Measurements from ENCODE around the gene LDAH.
"Not testable (repeated sequence)": the region's sequence is repeated elsewhere in the genome, so short reads cannot be mapped to it uniquely, and the experiment has no call there.

LDAH gene
- total RNA-seq = 18.9 to 28.8 (median 24.1) reads per million in 4 experiments

DNA sequence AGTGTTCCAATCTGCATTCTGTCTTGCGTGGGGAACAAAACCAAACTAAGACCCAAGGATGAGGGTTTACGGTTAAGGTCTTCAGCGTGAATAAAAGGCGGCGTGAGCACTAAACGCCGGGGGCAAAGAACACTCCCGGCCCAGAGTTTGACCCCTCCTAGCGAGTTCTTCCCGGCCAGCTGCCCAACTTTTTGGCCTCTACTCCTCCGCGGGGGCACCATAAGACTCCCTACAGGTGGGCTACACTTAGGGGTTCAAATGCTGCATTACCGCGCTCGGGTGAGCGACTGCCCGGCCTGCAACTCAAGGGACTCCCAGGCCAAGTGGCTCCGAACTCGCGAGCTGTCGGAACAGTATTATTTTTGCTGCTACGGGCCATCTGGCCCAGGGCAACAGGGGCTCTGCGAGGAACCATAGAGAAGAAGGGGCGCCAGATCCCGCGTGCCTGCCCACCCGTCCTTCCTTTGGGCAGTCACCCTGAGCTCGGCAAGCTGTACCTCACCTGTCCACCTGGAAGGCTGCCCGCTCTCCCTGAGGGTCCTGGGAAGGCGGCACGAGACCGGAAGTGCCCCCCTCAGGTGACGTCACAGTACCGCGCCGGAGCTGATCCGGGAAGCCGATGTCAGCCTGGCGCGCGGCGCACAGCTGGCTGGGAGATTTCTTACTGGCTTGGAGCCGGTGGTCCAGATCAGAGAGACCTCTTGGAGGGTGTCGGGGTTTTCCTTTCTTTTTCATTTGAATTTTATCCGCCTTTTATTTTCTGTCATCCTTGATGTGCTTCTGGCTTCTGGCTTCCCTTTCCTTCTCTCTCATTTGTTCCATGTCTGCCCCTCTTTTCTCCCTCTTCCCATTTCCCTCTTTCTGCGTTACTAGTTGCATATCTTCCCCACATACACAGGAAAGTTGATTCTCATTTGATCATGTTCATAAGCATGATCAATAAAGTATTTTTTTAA is at the start of gene LDAH:
LDAH (minus strand) TSS at position 567 of the 956 bp plus-strand sequence. CDS start 21,638 bp downstream, outside the sequence.
- DNase-seq = peak; percentile 72

DNA sequence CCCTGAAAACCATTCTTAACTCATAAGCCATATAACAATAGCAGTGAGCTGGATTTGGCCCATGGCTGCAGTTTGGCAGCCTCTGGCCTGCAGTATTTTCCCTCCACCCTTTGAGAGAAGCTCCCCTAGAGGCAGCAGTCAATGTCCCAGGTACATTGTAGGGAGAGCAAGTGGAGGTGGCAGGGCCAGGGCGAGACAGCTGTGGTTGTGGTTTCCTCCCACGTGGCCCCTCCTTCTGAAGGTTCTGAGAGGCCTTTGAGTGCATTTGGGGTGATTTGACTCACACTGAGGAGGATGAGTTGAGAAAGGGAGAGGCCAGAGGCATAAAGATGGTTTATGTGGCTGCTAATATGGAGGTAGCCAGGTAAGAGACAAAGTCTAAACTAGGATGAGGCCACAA is 45.5 kb upstream of the LDAH start:
- DNase-seq = no peak

DNA sequence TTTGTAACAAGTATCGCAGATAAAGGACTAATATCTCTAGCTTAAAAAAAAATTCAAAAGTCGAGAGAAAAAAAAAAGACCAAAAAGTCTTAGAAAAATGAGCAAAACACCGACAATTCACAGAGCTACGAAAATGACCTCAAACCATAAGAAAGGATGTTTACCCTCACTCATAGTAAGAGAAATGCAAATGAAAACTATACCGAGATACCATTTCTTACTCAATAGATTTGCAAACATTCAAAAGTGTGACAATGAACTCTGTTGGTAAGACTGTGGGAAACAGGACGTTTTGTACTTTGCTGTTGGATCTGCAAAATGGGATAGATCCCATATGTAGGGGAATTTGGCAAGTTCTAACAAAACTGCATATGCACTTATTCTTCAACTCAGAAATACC is 39.9 kb upstream of the LDAH start:
- no peak for DNase-seq

DNA sequence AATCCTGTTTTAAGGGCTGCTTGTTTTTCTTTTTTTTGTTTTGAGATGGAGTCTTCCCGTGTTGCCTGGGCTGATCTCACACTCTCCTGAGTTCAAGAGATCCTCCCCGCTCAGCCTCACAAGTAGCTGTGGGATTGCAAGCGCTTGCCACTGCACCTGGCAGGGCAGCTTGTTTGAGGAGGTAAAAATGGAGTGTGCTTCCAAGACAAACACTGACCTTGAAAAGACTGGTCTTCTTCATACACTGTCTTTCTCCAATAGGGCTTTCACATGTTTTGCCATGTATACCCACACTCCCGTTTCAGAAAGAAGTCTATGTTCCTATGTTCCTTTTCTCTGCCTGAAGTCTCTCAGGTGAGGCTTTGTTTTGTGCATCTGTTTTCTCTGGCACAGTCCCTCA is 32.6 kb upstream of the LDAH start:
- no peak for DNase-seq

DNA sequence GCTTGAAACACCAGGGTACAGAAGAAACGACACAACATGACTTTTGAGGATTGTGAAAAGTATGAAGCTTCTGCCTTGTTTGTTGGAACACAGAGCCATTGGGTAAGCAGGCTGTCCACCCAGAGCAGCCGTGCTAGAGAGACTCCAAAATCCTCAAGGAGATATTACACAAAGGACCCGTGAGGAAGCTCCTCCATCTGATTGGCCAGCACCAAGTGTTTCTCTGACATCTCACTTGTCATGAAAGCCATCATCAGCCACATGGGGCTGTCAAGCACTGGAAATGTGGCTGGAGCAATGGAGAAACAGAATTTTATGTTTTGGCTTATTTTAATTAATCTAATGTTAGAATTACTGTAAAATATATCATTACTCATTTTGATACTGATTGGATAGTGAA is 29.8 kb upstream of the LDAH start:
- no peak for DNase-seq

DNA sequence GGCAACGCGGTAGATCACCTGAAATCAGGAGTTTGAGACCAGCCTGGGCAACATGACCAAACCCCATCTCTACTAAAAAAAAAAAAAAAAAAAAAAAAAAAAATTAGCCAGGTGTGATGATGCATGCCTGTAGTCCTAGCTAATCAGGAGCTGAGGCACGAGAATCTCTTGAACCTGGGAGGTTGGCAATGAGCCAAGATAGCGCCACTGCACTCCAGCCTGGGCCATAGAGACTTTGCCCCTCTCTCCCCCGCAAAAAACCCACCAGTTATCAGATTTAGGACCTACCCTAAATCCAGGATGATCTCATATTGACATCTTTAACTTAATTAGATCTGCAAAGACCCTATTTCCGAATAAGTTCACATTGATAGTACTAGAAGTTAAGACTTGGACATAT is 29.2 kb upstream of the LDAH start:
- no peak for DNase-seq

DNA sequence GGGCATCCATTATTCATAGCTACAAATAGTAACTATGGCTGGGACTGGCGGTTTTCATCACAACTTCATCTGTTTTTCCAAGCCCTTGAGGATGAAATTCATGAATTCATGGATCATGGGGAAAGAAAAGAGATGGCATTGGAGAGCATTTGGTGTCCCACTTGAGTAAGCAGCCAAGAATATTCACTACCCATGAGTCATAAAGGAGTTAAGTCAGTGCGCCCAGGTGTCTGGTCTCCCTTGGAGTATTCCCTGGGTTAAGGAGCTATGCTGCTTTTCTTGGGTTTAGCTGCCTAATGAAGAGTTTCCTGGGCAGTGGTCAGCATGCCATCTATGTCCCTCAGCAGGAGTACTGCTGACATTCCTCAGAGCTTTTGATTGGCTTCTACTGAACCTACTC is 21.3 kb upstream of the LDAH start:
- DNase-seq = no peak

DNA sequence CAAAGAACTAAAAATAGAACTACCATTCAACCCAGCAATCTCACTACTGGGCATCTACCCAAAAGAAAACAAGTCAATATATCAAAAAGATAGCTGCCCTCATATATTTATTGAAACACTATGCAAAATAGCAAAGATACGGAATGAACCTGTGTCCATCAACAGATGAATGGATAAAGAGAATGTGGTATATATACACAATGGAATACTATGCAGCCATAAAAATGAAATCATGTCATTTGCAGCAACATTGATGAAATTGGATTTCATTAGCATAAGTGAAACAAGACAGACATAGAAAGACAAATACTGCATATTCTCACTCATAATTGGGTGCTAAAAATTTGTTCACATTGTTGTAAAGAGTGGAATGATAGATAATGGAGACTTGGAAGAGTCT is 16.2 kb upstream of the LDAH start:
- no peak for DNase-seq

DNA sequence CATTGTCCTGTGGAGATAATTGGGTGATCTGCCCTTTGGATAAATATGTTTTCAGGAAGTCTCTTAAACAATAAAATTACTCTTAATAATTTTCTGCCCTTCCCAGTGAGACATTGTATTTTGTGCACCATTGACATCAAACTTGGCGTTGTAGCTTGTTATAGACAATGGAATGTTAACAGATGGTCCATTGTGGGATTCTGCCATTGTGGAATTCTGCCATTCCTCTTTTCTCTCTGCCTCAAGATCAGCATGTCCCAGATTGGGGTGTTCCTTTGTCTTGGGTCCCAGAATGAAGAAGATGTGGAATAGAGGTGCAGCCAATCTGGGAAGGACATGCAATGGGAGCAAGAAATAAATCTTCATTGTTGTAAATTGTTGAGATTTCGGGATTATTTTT is 15.1 kb upstream of the LDAH start:
- DNase-seq = no peak

DNA sequence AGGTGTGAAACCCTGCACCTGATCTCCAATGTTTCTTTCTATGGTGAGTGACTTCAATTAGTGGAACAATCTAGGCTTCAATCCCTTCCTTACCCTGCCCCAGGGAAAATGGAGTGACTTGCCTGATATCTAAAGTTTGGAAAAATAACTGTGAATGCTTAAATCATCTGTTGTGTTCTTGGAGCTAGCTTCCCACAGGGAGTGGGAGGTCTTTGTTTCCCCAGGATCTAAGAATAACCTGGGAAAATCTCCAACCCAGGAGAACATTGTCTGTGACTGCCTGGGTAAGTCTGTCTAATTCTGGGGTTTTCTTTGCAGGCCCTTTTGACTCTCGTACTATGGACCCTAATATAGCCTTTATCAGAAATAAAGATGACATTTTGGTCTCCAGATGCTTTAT is 13.6 kb upstream of the LDAH start:
- DNase-seq = no peak

DNA sequence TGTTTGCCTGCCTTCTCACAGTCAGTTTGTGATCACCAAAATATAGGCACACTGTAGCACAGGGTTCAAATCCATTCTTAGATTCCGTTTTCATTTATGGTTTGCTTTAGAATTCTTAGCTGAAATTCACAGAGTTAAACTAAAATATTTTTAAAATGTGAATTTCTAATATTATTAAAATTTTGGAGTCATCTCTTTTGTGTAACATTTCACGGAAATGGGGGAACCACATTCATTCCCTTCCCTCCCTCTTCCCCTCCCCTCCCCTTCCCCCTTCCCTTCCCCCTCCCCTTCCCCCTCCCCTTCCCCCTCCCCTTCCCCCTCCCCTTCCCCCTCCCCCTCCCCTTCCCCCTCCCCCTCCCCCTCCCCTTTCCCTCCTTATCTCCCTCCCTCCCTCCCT is 11.4 kb upstream of the LDAH start:
- DNase-seq = no peak

DNA sequence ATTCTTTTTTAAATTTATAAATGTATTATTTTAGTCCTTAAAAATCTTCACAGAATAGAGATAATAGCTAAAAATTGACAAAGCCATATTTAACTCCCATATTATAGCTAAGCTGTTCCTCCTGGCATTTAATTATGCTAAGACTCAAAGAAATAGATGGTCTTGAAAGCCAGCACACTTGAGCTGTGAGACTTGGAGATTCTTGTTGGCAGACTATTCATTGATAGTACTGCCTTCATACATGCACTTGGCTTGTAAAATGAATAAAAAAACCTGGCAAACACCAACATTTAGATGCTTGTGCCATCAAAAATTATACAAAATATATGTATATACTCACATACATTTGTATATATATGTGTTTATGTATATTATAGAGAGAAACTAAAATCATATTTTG is 9.7 kb upstream of the LDAH start:
- DNase-seq = no peak

DNA sequence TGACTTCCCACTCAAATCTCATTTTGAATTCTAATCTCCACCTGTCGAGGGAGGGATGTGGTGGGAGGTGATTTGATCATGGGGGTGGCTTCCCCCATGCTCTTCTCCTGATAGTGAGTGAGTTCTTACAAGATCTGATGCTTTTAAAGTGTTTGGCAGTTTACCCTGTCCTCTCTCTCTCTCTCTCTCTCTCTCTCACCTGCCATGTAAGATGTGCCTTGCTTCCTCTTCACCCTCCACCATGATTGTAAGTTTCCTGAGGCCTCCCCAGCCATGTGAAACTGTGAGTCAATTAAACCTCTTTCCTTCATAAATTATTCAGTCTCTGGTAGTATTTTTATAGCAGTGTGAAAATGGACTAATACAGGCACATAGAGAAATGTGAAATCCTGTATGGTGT is 7.0 kb upstream of the LDAH start:
- no peak for DNase-seq

DNA sequence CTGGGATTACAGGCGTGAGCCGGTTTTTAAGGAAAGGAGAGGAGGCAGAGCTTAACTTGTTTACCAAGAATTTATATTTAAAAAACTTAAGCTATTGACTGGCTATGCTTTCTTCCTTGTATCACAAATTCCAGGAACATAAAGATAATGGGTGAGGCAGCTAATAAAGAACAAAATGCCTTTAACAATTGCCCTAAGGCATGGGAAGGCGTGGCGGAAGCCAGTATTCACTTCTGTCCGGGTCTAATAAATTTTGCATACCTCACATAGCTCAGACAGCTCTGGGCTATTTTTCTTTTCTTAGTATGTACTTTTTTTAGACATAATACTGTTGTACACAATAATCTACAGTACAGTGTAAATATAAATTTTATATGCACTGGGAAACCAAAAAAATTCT is 1.0 kb upstream of the LDAH start:
- DNase-seq = no peak

DNA sequence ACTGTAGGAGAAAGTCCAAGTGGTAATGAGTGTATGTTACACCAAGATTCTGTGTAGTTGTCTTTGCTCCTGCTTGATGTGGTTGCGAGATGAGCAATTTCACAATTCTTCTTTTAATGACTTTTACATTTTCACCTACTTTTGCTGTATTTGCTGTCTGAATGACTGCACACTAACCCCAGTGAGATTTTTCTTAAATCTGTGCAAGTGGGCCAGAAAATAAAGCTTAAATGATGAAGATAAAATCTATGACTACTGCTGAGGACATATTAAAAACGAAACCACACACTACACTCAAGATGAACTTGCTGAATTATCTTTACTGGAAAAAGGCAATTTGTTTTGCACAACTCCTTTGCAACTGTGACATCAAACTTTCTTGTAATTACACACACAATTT is 4.1 kb downstream of the LDAH start:
- no peak for DNase-seq

DNA sequence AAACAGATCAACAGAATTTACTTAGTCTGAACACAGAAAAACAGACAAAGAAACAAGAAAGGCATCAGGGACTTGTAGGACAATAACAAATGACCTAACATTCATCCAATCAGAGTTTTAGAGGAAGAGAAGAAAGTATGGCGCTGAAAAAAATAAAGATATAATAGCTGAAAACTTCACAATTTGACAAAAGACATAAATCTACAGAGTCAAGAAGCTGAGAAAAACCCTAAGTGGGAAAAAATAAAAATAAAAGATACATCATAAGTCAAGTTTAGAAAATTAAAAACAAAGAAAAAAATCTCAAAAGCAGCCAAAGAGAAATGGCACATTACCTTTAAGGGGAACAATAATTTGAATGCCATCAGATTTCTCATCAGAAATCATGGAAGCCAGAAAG is 7.7 kb downstream of the LDAH start:
- no peak for DNase-seq

DNA sequence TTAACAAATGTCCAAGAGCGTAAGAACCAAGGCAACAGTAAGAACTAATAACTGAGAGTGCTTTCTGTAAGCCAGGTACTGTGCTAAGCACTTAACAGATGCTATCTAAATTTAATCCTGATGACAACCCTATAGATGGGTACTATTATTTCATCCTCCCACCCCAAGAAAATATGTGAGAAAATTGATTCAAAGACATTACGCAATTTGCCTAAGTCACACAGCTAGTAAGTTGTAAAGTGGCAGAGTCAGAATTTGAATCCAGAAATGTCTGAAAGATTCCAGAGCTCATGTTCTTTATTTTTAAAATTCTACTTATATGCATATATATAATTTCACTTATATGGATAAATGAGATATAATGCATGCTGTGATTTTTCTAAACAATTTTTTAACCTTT is 10.1 kb downstream of the LDAH start:
- DNase-seq = no peak

DNA sequence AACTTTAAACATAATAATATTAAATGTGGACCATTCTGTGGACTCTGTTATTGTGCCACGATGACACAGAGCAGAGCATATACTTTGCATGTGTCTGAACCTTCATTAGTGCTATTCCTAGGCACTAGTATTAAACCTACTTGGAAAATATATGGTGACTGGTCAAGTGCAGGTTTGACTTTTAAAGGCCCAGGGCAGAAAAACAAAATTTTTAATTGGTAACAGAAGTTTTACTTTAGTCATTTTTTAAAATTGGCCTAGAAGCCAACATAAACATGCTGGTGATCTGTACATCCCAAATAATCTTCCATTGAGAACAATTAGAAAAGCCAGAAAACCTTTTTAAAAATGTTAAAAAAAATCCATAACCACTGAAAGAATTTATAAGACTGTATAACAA is 16.6 kb downstream of the LDAH start:
- no peak for DNase-seq

DNA sequence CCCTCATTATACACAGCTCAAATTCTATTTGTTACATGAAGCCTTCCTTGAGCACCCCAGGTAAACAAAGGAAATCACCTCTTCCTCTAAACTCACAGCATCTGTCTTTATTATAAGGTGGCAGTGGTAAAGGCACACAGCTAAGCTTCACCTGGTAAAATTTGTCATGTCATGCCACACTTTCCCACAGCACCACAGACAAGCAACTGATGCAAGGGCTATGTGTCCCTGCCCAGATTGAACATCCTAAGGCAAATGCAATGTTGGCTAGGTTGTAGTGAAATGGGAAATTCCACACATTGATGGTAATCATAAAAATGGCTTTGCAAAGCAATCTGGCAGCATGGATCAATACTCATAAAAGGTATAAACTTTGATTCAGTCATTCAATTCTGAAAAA is 18.9 kb downstream of the LDAH start:
- no peak for DNase-seq

DNA sequence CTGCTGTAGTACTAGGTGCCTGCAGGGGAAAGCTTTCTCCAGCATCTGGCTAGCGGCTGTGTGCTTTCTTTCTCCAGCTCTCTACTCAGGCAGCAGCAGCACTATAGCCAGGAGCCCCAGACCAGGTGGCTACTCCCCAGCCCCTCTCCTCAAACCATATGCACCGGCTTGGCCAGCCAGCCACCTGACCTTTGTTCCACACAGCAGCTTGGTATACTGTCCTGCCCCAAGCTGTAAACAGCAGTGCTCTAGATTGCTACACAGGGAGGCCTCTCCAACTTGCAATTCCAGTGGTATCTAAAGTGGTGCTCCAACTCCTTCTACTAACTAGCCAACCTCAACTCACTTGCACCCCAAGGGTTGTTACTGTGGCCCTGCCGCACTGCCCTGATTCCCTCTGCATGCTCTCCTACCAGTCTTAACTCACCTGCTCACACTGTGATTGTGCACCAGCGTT is 19.6 kb downstream of the LDAH start:
- DNase-seq = no peak

DNA sequence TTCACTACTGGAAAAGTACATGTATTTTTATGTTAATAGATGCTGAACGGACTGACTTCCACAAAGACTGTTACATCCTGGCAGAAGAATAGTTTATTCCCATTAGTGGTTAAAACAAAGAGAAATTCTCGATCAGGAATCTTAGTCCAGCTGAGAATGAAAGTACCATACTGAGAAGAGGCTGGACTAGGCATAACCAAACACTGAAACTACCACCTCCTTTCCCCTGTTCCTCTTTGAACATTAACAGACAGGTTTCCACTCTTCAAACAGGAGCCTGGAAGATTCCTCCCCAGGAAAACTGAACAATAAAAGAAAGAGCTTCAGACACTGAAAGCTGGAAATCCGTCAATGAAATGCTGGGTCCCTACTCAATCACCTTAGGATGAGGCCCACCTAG is 25.8 kb downstream of the LDAH start:
- no peak for DNase-seq

DNA sequence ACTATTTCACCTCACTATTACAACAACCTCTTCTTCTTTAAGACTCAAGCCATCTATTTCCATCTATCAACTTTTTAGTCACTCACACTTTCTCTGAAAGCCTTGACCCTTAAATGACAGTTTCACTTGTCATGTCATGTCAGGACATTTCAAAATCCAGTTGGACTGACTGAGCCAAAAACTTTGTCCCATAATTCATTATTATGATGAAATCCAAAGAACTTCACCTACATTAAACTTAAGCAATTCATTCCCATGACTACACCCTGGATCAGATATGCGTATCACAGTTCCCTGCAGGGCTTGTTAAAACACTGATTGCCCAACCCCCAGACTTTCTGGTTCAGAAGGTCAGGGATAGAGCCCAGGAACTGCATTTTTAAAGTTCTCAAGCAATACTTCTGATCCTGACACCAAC is 26.5 kb downstream of the LDAH start:
- no peak for DNase-seq

DNA sequence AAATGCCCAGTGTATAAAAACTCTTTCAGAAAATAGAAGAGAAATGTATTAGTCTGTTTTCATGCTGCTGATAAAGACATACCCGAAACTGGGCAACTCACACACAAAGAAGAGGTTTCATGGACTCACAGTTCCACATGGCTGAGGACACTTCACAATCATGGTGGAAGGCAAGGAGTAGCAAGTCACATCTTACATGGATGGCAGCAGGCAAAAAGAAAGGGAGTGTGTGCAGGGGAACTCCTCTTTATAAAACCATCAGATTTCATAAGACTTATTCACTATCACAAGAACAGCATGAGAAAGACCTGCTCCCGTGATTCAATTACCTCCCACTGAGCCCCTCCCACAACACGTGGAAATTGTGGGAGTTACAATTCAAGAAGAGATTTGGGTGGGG is 29.0 kb downstream of the LDAH start:
- DNase-seq = not testable (repeated sequence)

DNA sequence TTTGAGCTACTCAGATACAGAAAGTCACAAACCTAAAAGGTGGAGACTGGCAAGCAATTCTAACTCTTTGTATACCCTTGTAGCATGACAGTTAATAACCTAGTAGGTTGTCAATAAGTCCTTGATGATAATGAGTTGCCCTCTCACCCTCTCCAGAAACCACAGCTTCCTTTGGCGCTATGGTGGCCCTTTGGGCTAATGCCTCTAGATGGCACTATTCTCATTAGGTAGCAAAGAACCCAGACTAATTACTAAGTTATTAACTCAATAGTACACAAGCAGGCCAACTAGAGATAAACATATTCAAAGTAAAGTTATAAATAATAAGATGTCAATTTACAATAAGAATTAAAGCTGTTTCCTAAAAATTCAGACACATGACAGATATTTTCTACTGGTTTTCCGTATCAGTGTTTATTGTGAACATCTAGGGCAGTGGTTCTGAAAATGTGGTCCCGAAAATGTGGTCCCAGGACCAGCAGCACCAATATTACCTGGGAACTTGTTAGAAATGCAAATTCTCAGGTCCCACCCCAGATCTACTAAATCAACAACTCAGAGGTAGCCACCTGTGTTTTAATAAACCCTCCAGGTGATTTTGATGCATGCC is 41.1 kb downstream of the LDAH start:
- DNase-seq = no peak

Data from effector CD8-positive, alpha-beta T cell (primary cell).